Smooth muscle cell of the pulmonary artery (primary cell): Measurements from ENCODE around the gene NCOR1. TPM values are rescaled to one million over a fixed set of nuclear protein-coding genes. Genes with fewer than 3 reads are reported as not detected.

Experiments
- total RNA-seq: library from RNA; depleted of rRNA; stranded (reverse); fragments of >200 nt; gene quantifications from 2 replicates; pipeline ENCODE4 v1.2.3, GENCODE V29; 2014

The NCOR1 gene
- 115 and 125 TPM in 2 replicates for total RNA-seq

GRCh38 chr17:16215273-16215964, at the start of gene NCOR1:
Gene NCOR1, minus strand, starts transcription at chr17:16215534. Its CDS starts 20,965 bp downstream, at chr17:16194569.

GRCh38 chr17:16217002-16217635, 1.8 kb upstream of the NCOR1 start, which contains the start of gene PIGL:
Gene PIGL, plus strand, starts transcription at chr17:16217210. Its CDS starts 17 bp downstream, at chr17:16217227.

DNA sequence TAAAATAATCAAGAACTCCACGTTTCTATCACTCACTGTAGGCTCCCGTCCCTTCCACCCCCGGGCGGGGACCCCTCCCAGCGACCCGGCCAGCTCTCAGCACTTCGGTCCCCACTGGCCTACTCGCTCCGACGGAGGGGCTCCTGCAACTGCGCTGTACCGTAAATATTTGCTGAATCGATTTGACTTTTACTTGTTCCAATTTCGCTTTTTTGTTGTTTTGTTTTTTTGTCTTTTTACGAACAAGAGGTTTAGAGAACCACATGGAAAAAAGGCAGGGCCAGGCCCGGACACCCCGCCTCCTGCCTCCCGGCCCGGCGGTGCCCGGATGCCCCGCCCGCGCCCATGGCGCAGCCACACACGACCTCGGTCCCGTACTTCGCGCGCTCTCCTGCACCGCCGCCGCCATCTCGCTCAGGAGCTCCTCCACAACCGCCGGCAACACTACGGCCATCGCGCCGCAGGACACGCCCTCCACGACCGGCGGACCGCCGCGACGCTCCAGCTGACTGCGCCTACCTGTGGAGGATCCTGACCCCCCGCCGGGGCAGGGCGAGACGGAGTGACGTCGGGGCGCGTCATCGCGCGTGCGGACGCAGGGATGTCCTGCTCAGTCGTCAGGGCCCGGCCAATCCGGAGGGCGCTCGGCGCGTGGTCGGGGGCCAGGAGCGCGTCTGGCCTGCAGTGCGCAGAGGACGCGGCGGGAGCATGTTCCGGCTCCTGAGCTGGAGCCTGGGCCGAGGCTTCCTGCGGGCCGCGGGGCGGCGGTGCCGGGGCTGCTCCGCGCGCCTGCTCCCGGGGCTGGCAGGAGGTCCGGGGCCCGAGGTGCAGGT, 216.0 kb downstream of the NCOR1 start, which contains the start of the genes TTC19 and ZSWIM7:
Gene TTC19, plus strand, starts transcription at position 684 of the 833 bp plus-strand sequence. Its CDS starts 25 bp downstream, at position 709.
Gene ZSWIM7, minus strand, starts transcription at position 564 of the 833 bp plus-strand sequence. Its CDS starts 110 bp downstream, at position 454.

Other genes with a start within 250 kb of the NCOR1 start
- 14.2 and 15.0 TPM in 2 replicates for gene ZSWIM7, start 215.8 kb downstream of the NCOR1 start, total RNA-seq
- gene TTC19, start 215.7 kb downstream of the NCOR1 start, total RNA-seq: 32.3 and 45.1 TPM in 2 replicates
- gene PIGL, start 1.7 kb upstream of the NCOR1 start, total RNA-seq: 12.6 and 17.8 TPM in 2 replicates
- gene CENPV, start 137.9 kb upstream of the NCOR1 start, total RNA-seq: 4.9 and 6.1 TPM in 2 replicates
- gene UBB, start 165.6 kb upstream of the NCOR1 start, total RNA-seq: 1,820 and 2,231 TPM in 2 replicates
- gene TRPV2, start 200.0 kb upstream of the NCOR1 start, total RNA-seq: 71.5 and 83.5 TPM in 2 replicates